GM18861 (cell line): ENCODE measurements around the gene KCNJ18.
"Not testable (repeated sequence)": the region's sequence is repeated elsewhere in the genome, so short reads cannot be mapped to it uniquely, and the experiment has no call there.

Experiments used
- ATAC-seq: cut with Tn5 transposase; IDR thresholded peaks from one replicate; pipeline ENCODE4 v1.9.1; 2021; ENCODE audit not compliant: unreplicated experiment

The KCNJ18 gene

DNA sequence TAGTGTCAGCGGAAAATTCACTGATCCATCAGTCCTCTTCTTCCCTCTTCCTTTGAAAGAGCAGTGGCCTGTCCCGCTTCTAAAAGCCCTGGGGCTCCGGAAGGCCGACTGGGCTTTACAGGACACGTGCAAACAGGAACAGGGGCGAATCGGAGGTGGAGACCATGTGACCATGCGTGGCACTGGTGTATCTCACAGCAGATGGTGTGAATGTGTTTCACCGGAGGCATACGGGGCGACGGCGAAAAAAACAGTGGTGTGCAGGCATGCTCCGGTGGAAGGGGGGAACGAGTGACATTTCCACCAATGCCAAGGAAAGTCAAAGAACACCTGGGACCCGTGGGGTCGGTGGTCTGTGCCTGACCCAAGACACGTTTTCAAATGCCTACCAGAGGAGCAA lies 8.4 kb upstream of the KCNJ18 start:
- not testable (repeated sequence) for ATAC-seq

DNA sequence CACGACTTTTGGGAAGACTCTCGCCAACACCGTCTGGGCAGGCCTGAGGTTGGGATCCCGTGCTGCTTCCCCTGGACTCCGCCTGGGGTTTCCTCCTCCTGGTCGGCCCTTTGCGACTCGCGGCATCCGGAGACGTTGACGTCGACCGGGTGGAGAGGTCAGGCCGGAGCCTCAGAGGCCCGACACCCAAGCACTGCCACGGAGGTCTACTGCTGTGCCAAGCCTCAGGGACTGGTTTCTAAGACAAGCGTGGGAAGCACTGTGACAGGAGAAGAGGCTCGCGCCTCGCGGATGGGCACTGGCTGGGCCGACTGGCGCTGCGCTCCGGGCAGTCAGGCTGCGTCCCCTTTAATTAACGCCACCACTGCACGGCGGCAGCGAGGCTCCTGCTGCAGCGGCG lies 7.9 kb upstream of the KCNJ18 start:
- ATAC-seq = not testable (repeated sequence)

DNA sequence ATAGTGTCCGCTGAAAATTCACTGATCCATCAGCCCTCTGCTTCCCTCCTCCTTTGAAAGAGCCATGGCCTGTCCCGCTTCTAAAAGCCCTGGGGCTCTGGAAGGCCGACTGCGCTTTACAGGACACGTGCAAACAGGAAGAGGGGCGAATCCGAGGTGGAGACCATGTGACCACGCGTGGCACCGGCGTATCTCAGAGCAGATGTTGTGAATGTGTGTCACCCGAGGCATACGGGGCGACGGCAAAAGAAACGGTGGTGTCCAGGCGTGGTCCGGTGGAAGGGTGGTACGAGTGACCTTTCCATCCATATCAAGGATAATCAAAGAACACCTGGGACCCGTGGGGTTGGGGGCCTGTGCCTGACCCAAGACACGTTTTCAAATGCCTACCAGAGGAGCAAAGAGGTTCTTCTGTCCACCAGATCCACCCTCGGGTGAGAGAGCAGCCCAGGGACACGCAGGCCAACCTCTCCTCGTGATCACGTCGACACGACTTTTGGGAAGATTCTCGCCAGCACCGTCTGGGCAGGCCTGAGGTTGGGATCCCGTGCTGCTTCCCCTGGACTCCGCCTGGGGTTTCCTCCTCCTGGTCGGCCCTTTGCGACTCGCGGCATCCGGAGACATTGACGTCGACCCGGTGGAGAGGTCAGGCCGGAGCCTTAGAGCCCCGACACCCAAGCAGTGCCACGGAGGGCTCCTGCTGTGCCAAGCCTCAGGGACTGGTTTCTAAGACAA lies 7.1 kb upstream of the KCNJ18 start:
- ATAC-seq = not testable (repeated sequence)

GRCh38 chr17:21686165-21687015 lies 5.9 kb upstream of the KCNJ18 start:
- no peak for ATAC-seq

GRCh38 chr17:21687136-21687953 lies 5.0 kb upstream of the KCNJ18 start:
- no peak for ATAC-seq

DNA sequence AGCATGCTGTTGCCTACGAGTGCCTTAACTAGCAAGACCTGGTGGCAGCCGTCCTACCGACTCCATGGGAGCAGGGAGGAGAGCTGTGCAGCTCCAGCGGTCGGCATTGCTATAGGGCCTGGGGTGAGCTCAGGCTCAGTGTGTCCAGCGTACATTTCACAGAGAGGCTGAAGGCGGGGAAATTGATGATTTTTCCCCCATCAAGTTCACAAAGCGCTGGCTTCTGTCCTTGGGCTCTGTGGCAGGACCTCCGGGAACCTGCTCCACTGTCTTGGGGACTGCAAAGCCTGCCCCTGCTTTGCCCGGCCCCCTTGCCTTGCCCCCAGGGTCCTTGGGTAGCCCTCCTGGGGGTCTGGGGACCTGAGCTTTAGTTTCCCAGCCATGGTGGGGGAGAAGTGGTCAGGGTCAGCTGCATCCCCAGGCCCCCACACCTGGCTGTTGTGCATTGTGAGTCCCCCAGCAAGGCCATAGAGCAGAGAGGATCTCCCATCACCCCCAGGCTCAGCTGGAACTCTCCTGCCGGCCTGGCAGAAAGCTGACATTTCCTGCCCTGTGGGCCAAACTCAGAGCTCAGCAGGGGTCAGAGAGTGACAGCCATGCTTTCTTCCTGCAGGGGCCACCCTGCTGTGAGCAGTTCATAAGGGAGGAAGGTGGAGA lies 3.9 kb upstream of the KCNJ18 start:
- ATAC-seq = no peak

- ATAC-seq = no peak
Observed at GRCh38 chr17:21689604-21690003, 2.7 kb upstream of the KCNJ18 start.

DNA sequence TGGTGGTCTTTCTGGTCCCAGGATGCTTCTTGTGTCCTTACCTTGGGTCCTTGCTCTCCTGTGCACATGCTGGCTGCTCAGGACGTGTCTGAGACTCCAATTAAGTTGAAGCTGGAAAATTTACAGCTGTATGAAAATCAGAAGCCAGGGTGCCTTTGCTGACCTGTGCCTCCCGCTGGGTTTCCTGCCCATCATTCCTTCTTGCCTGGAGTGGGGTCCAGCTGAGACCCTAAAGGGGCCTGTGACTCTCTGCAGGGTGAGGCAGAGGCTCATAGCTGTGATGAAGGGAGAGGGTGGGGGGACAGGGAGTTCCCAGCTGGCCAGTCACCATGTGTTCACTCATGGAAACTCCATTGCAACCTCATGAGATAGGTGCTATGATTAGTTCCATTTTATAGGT lies 1.5 kb upstream of the KCNJ18 start:
- ATAC-seq = not testable (repeated sequence)

DNA sequence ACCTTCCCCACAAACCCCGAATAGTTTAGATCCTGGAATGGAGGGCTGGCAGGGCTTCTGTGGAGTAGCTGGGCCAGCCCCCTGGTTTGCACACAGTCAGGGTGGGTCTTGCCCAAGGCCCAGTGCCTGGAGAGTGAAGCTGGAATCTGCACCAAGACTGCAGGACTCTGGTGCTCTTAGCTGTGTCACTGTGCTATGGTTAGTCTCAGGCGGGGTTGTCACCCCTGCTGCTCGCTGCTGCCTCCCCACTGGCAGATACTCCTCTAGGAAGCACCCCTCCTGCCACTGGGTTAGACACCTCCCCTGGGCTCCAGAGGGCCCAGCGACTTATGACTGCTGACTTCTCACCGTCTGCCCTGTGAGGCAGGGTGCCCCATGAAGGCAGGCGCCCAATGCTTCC lies 842 bp upstream of the KCNJ18 start:
- ATAC-seq = not testable (repeated sequence)

GRCh38 chr17:21692704-21693065 lies 362 bp downstream of the KCNJ18 start:
- not testable (repeated sequence) for ATAC-seq

GRCh38 chr17:21693391-21693796 lies 1.1 kb downstream of the KCNJ18 start:
- not testable (repeated sequence) for ATAC-seq

DNA sequence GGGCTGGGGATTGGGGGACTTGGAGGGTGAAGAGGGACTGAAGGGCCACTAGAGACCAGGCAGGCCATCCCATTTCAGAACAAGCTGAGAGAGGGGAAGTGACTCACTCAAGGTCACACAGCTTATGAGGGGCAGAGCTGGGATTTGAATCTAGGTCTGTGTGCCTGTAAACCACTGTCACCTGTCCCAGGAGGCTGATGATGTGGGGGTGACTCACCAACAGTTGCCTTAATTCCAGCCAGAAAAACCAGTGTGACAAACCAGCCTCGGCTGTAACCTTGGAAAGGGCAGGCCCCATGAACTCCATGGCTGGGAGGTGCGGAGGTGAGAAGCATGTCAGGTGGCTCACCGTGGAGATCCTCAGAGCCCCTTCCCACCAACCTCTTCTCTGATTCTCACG lies 1.6 kb downstream of the KCNJ18 start:
- not testable (repeated sequence) for ATAC-seq

DNA sequence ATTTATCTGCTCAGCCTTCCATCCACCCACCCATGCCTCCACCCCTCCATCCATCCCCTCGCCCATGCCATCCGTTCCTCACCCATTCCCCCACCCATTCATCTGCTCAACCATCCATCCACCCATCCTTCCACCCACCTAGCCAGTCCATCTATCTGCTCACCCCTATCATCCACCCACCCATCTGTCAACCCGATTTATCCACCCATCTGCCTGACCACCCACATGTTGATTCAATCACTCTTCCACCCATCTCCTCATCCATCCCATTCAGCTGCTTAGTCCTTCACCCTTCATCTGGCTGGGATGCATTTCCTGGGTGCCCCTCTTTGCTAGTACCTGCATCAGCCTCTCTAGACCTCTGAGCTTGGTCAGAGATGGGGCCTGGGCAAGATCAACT lies 3.9 kb downstream of the KCNJ18 start:
- ATAC-seq = not testable (repeated sequence)

DNA sequence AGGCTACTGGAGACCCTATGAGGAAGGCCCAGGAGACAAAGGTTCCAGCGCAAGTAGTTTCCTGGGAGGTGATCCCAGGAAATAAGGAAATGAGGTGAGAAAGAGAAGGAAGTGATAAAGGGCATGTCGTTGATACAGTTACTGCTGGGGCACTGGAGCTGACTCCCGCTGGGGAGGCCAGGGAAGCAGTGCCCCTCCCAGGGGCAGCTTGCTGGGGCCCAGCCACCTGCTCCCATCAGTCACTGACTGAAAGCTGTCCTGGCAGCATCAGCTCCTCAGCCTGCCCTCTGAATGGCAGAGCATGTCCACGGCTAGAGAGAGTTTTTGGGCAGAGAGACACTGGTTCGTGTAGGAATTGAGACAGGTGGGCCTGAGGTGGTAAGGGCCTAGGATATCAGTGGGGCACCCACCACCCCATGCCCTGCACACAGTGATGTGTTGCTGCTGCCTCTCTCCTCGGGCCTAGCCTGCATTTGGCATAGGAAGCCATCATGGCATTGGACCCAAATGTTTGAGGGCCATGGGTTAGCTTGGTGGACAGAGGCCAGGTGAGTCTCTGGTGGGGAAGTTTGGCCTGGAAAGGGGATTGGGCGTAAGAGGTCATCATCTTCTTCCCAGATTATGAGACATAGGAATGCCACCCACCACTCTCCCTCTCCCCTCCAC lies 4.7 kb downstream of the KCNJ18 start:
- ATAC-seq = not testable (repeated sequence)

DNA sequence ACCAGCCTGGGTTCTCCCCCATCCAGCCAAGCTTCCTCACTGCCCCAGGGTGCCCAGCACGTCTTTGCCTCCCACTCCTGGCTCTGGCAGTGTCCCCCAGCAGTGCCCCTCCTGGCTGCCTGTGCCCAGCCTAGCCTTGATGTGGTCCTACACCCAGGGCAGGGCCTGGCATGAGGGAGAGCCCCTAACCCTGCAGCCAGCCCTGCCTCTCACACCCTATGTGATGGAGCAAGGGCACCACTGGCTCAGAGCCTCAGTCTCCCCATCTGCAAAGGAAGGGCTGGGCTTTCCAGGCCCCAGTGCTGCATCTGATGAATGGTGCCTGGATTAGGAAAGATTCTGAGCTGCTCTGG lies 5.2 kb downstream of the KCNJ18 start:
- ATAC-seq = not testable (repeated sequence)

- not testable (repeated sequence) for ATAC-seq
Observed at GRCh38 chr17:21698437-21699075, 6.2 kb downstream of the KCNJ18 start.

- ATAC-seq = not testable (repeated sequence)
Observed at GRCh38 chr17:21699124-21699523, 6.8 kb downstream of the KCNJ18 start.

GRCh38 chr17:21699573-21700236 lies 7.4 kb downstream of the KCNJ18 start:
- not testable (repeated sequence) for ATAC-seq

- not testable (repeated sequence) for ATAC-seq
Observed at GRCh38 chr17:21701090-21701489, 8.8 kb downstream of the KCNJ18 start.
